Fibroblast of lung (primary cell): Measurements from ENCODE around the gene MRC1. TPM values are rescaled to one million over a fixed set of nuclear protein-coding genes. Genes with fewer than 3 reads are reported as not detected.

Experiments used
- DNase-seq, 2 donors: peaks; one replicate each; pipeline versions ENCODE4 v3.0.0 to v3.0.0-alpha.2; 2010; ENCODE audit warnings: low read depth in 2 of 2
- H2AFZ ChIP-seq: 2 replicates; pipeline ENCODE4 v1.5.1; 2012; ENCODE audit warnings: low read length, control low read depth, inconsistent platforms
- H3K27ac ChIP-seq: 2 replicates; pipeline ENCODE4 v1.5.1; 2011; ENCODE audit warnings: low read length, control low read depth; ENCODE audit not compliant: insufficient read depth
- H3K27me3 ChIP-seq: 2 replicates; pipeline ENCODE4 v1.5.1; 2011; ENCODE audit warnings: mild to moderate bottlenecking, low read length; ENCODE audit not compliant: control insufficient read depth, insufficient read depth
- H3K36me3 ChIP-seq: 2 replicates; pipeline ENCODE4 v1.5.1; 2011; ENCODE audit warnings: low read length; ENCODE audit not compliant: control insufficient read depth, insufficient read depth
- H3K4me1 ChIP-seq: 2 replicates; pipeline ENCODE4 v1.5.1; 2011; ENCODE audit warnings: low read length; ENCODE audit not compliant: control insufficient read depth, insufficient read depth; ENCODE audit errors: extremely low read depth
- H3K4me2 ChIP-seq: 2 replicates; pipeline ENCODE4 v1.5.1; 2011; ENCODE audit warnings: low read length, control low read depth; ENCODE audit not compliant: insufficient read depth; ENCODE audit errors: extremely low read depth
- H3K4me3 ChIP-seq, 4 experiments: fragments of 200-600 bp in 1 of 4; sonication (generic) in 1 of 4; replicated peaks in 1 of 4; 2 replicates each; pipeline ENCODE4 v1.5.1; 2011 to 2016; ENCODE audit warnings: low read length in 4 of 4, low read depth in 3 of 4, mild to moderate bottlenecking in 3 of 4, control low read depth in 2 of 4, inconsistent platforms in 1 of 4, mixed read lengths in 1 of 4; ENCODE audit not compliant: insufficient read depth in 1 of 4; ENCODE audit errors: control extremely low read depth in 1 of 4
- H3K79me2 ChIP-seq: 2 replicates; pipeline ENCODE4 v1.5.1; 2012; ENCODE audit warnings: mild to moderate bottlenecking, low read length, inconsistent platforms; ENCODE audit not compliant: control insufficient read depth, insufficient read depth
- H3K9ac ChIP-seq: 2 replicates; pipeline ENCODE4 v1.5.1; 2011; ENCODE audit warnings: mild to moderate bottlenecking, low read length, control low read depth; ENCODE audit not compliant: insufficient read depth
- H3K9me3 ChIP-seq: 2 replicates; pipeline ENCODE4 v1.5.1; 2012; ENCODE audit warnings: low read depth, low read length; ENCODE audit not compliant: control insufficient read depth, insufficient read depth
- H4K20me1 ChIP-seq: 2 replicates; pipeline ENCODE4 v1.5.1; 2011; ENCODE audit warnings: low read length; ENCODE audit not compliant: control insufficient read depth, insufficient read depth; ENCODE audit errors: extremely low read depth
- EZH2 ChIP-seq: IDR thresholded peaks from 2 replicates; pipeline ENCODE4 v1.5.1; 2012; ENCODE audit warnings: low read length, control low read depth, mild to moderate bottlenecking; ENCODE audit errors: missing control alignments
- polyA plus RNA-seq, 2 donors: library from polyadenylated mRNA; depleted of rRNA in 1 of 2; stranded (reverse) in 1 of 2; unstranded in 1 of 2; fragments of >200 nt; gene quantifications; 2 replicates each; pipeline ENCODE4 v1.2.1, GENCODE V29; 2011 to 2012; ENCODE audit warnings: missing spikeins in 1 of 2
- total RNA-seq: library from RNA; depleted of rRNA; stranded (reverse); fragments of >200 nt; gene quantifications from 2 replicates; pipeline ENCODE4 v1.2.1, GENCODE V29; 2014
- TF ChIP-seq, protein P1 (sequence below), 2 donors: IDR thresholded peaks in 1 of 2; conservative IDR thresholded peaks in 1 of 2; 1 replicate in 1 of 2; 2 replicates in 1 of 2; pipeline ENCODE4 v1.5.1; 2011 to 2012; ENCODE audit warnings: low read length in 2 of 2, control low read depth in 1 of 2, inconsistent platforms in 1 of 2, low read depth in 1 of 2, mild to moderate bottlenecking in 1 of 2

The MRC1 gene
- total and polyA plus RNA-seq, 2 donors (not counting 1 experiment from before 2014, with no cell fraction given), result 0.01 TPM; not detected in 1

DNA sequence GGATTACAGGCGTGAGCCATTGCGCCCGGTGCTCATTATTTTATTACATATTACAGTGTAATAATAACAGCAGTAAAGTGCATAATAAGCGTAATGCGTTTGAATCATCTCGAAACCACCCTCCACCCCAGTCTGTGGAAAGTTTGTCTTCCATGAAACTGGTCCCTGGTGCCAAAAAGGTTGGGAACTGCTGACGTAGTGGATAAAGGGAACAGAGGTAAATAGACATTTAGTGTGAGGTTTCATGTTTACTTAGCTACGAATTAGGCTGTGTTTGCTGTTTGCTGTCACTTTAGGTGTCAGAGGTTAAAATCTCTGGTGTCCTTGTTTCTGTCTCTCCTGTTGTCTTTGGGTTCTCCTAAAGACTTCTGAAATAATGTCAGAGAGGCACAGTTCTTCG is 82.3 kb downstream of the MRC1 start:
- TF ChIP-seq, protein P1, sequence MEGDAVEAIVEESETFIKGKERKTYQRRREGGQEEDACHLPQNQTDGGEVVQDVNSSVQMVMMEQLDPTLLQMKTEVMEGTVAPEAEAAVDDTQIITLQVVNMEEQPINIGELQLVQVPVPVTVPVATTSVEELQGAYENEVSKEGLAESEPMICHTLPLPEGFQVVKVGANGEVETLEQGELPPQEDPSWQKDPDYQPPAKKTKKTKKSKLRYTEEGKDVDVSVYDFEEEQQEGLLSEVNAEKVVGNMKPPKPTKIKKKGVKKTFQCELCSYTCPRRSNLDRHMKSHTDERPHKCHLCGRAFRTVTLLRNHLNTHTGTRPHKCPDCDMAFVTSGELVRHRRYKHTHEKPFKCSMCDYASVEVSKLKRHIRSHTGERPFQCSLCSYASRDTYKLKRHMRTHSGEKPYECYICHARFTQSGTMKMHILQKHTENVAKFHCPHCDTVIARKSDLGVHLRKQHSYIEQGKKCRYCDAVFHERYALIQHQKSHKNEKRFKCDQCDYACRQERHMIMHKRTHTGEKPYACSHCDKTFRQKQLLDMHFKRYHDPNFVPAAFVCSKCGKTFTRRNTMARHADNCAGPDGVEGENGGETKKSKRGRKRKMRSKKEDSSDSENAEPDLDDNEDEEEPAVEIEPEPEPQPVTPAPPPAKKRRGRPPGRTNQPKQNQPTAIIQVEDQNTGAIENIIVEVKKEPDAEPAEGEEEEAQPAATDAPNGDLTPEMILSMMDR (conservative IDR thresholded peaks at IDR 0.05 in 1 of 2, IDR thresholded peaks at IDR 0.05 in 1 of 2; ENCODE audit: low read depth in 1 of 2, low read length in 2 of 2), result no peak
- no peak for TF ChIP-seq EZH2
- H3K4me2 ChIP-seq, result no peak overlapping the region
- DNase-seq, result no peak
- no peaks in the 10 kb centered on the region for H3K9me3 ChIP-seq
- H3K27ac ChIP-seq, result no peak overlapping the region
- no peaks in the 10 kb centered on the region for H3K27me3 ChIP-seq
- no peaks in the 10 kb centered on the region for H3K4me1 ChIP-seq
- H3K36me3 ChIP-seq, result no peaks in the 10 kb centered on the region
- H3K4me3 ChIP-seq, result no peak overlapping the region
- no peak overlapping the region for H2AFZ ChIP-seq
- no peak overlapping the region for H3K9ac ChIP-seq
- H4K20me1 ChIP-seq, result no peaks in the 10 kb centered on the region
- no peaks in the 10 kb centered on the region for H3K79me2 ChIP-seq

- Histone ChIP-seq H3K4me2 (no peak overlapping the region), H2AFZ (no peak overlapping the region)
- TF ChIP-seq, protein P1 (conservative IDR thresholded peaks at IDR 0.05 in 1 of 2, IDR thresholded peaks at IDR 0.05 in 1 of 2; ENCODE audit: low read depth in 1 of 2, low read length in 2 of 2), result no peak
- TF ChIP-seq EZH2, result no peak
These were observed 95.4 kb downstream of the MRC1 start for GRCh38 chr10:17904564-17904963.

DNA sequence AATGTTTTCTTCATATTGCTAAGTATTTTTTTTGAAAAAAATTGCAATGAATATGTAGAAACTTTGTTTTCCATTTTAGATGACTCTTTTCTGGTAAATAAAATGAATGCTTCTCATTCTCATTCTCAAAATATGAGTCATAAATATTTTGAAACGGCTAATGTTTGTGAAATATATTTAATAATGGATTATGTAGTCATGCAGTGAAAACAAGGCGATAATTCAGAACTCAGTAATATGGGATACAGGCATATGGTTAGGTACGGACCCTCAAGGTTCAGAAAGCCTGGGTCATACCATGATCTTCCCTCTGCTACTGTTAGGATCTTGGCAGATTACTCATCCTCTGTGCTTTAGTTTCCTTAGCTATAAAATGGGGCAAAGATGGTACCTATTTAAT is 96.3 kb downstream of the MRC1 start:
- no peaks in the 10 kb centered on the region for H3K27me3 ChIP-seq
- TF ChIP-seq EZH2, result no peak
- TF ChIP-seq, protein P1 (conservative IDR thresholded peaks at IDR 0.05 in 1 of 2, IDR thresholded peaks at IDR 0.05 in 1 of 2; ENCODE audit: low read depth in 1 of 2, low read length in 2 of 2), result no peak
- H3K79me2 ChIP-seq, result no peaks in the 10 kb centered on the region
- H3K27ac ChIP-seq, result no peak overlapping the region
- H4K20me1 ChIP-seq, result no peaks in the 10 kb centered on the region
- H3K4me2 ChIP-seq, result no peak overlapping the region
- H2AFZ ChIP-seq, result no peak overlapping the region
- H3K36me3 ChIP-seq, result no peaks in the 10 kb centered on the region
- H3K9ac ChIP-seq, result no peak overlapping the region
- H3K4me1 ChIP-seq, result peaks cover 3% of the 10 kb centered on the region
- no peak overlapping the region for H3K4me3 ChIP-seq
- DNase-seq, result peak in 1 of 2 donors; percentile 50
- no peaks in the 10 kb centered on the region for H3K9me3 ChIP-seq

More at GRCh38 chr10:17904564-17904963, 95.4 kb downstream of the MRC1 start:
- Histone ChIP-seq H3K27me3 (no peaks in the 10 kb centered on the region), H4K20me1 (no peaks in the 10 kb centered on the region), H3K4me1 (peaks cover 3% of the 10 kb centered on the region), H3K4me3 (no peak overlapping the region), H3K79me2 (no peaks in the 10 kb centered on the region), H3K27ac (no peak overlapping the region), H3K36me3 (no peaks in the 10 kb centered on the region), H3K9ac (no peak overlapping the region), H3K9me3 (no peaks in the 10 kb centered on the region)
- no peak for DNase-seq
